Aorta (tissue), 5 donors: ENCODE results near the gene GAS6. TPM values are rescaled to one million over a fixed set of nuclear protein-coding genes. Genes with fewer than 3 reads are reported as not detected.

ENCODE experiments used
- ATAC-seq: fragments of 200-7000 bp; cut with Tn5 transposase; one replicate; pipeline ENCODE4 v1.9.1; 2022; ENCODE audit warnings: moderate library complexity; ENCODE audit not compliant: low FRiP score
- DNase-seq, 2 donors: peaks; one replicate each; pipeline ENCODE4 v3.0.0-alpha.2; 2020
- H3K27ac ChIP-seq, 2 donors: one replicate each; pipeline ENCODE4 v1.5.1; 2013; ENCODE audit warnings: low read length in 2 of 2, mild to moderate bottlenecking in 2 of 2, moderate library complexity in 2 of 2, control low read depth in 1 of 2, inconsistent platforms in 1 of 2, low read depth in 1 of 2
- H3K27me3 ChIP-seq, 2 donors: one replicate each; pipeline ENCODE4 v1.6.1; 2013; ENCODE audit warnings: control low read depth in 1 of 2, low read length in 1 of 2, mild to moderate bottlenecking in 1 of 2, moderate library complexity in 1 of 2; ENCODE audit not compliant: insufficient read depth in 2 of 2, control insufficient read depth in 1 of 2
- H3K36me3 ChIP-seq, 2 donors: one replicate each; pipeline ENCODE4 v1.6.1; 2013; ENCODE audit warnings: control low read depth in 1 of 2, low read length in 1 of 2, mild to moderate bottlenecking in 1 of 2; ENCODE audit not compliant: insufficient read depth in 2 of 2, control insufficient read depth in 1 of 2
- H3K4me1 ChIP-seq, 2 donors: one replicate each; pipeline ENCODE4 v1.6.1; 2013; ENCODE audit warnings: low read length in 2 of 2, control low read depth in 1 of 2, mild to moderate bottlenecking in 1 of 2, moderate library complexity in 1 of 2; ENCODE audit not compliant: insufficient read depth in 2 of 2, control insufficient read depth in 1 of 2
- H3K4me3 ChIP-seq, 2 donors: one replicate each; pipeline ENCODE4 v1.5.1; 2013; ENCODE audit warnings: low read length in 2 of 2, control low read depth in 1 of 2, mild to moderate bottlenecking in 1 of 2
- H3K9me3 ChIP-seq: one replicate; pipeline ENCODE4 v1.6.1; 2013; ENCODE audit warnings: mild to moderate bottlenecking, low read length; ENCODE audit not compliant: control insufficient read depth
- WGBS, 2 donors: extraction: QIAGEN DNeasy Blood & Tissue Kit; methylation state at CpG; one replicate each; pipeline ENCODE4 v1.1.7; 2013; 5-methylcytosine and 5-hydroxymethylcytosine counted together
- intact Hi-C, 2 donors: fragments of 100-400 bp; cut with DNase I; formaldehyde crosslinking; loops; one replicate each; pipeline versions ENCODE4 v1.14.2 to v1.15.0; 2022
- polyA plus RNA-seq, 2 donors: library from polyadenylated mRNA; stranded (reverse); fragments of 200-250 nt; gene quantifications; one replicate each; pipeline ENCODE4 v1.2.3, GENCODE V29; 2013
- total RNA-seq, 2 donors: library from RNA; stranded (reverse); fragmentation: NEBNext Ultra II Directional; extraction: Animal tissue kit (Norgen Biotek cat#: 25700); gene quantifications; one replicate each; pipeline ENCODE4 v1.2.1, GENCODE V29; 2021
- donor health status: healthy with polysubstance abuse.
- donor health status: Bipolar disorder and iron deficiency.
- donor health status: DM: no; HTN: no; CAD: no.
- donor health status: DM: no; HTN: no; CAD: no.
- donor health status: DM: yes; HTN: yes; CAD: no.

Gene GAS6
- total and polyA plus RNA-seq, 4 donors = 244 to 509 (median 333) TPM

GRCh38 chr13:113842336-113843062 lies 21.4 kb downstream of the GAS6 start:
- Histone ChIP-seq H3K4me3 (no peak overlapping the region), H3K4me1 (no peaks in the 10 kb centered on the region), H3K9me3 (no peaks in the 10 kb centered on the region), H3K27ac (no peak overlapping the region), H3K27me3 (no peaks in the 10 kb centered on the region), H3K36me3 (peaks cover 3 to 7% of the 10 kb centered on the region in 2 donors)
- DNase-seq (peak; percentile 42 to 71), ATAC-seq (no peak)
- intact Hi-C loops = no loop called here
- WGBS, 2 donors = 96% methylated on average over 29 of the region's 29 CpGs

- intact Hi-C loops = no loop called here
Observed at GRCh38 chr13:113841353-113841650, 22.6 kb downstream of the GAS6 start.

GRCh38 chr13:113840541-113841352 lies 23.1 kb downstream of the GAS6 start:
- Histone ChIP-seq H3K36me3 (peaks cover 3% of the 10 kb centered on the region in 2 donors), H3K27me3 (no peaks in the 10 kb centered on the region), H3K9me3 (no peaks in the 10 kb centered on the region), H3K4me3 (no peak overlapping the region), H3K27ac (peak overlapping the region in 1 of 2 donors; percentile 18), H3K4me1 (no peaks in the 10 kb centered on the region)
- peak in 1 of 2 donors; percentile 47 for DNase-seq
- intact Hi-C loops = no loop called here
- WGBS, 2 donors = 83 to 86% methylated on average over 29 to 35 of the region's 35 CpGs
- ATAC-seq = no peak

More at GRCh38 chr13:113841353-113841650, 22.6 kb downstream of the GAS6 start:
- no peaks in the 10 kb centered on the region for H3K27me3 ChIP-seq
- ATAC-seq = no peak
- no peaks in the 10 kb centered on the region for H3K9me3 ChIP-seq
- H3K4me1 ChIP-seq = no peaks in the 10 kb centered on the region
- H3K27ac ChIP-seq = no peak overlapping the region
- H3K4me3 ChIP-seq = no peak overlapping the region
- 89 to 93% methylated on average over 15 of the region's 15 CpGs for WGBS, 2 donors
- peaks cover 3 to 5% of the 10 kb centered on the region in 2 donors for H3K36me3 ChIP-seq
- DNase-seq = no peak

- H3K4me1 ChIP-seq = no peaks in the 10 kb centered on the region
Observed at GRCh38 chr13:113839536-113840204, 24.2 kb downstream of the GAS6 start.

GRCh38 chr13:113838711-113839201 lies 25.1 kb downstream of the GAS6 start:
- H3K9me3 ChIP-seq = no peaks in the 10 kb centered on the region
- peak in 1 of 2 donors; percentile 44 for DNase-seq
- WGBS, 2 donors = 48 to 52% methylated on average over 8 of the region's 8 CpGs
- intact Hi-C loops = no loop called here
- no peaks in the 10 kb centered on the region for H3K27me3 ChIP-seq
- no peak for ATAC-seq
- peaks cover 0 to 8% of the 10 kb centered on the region in 2 donors for H3K36me3 ChIP-seq
- H3K4me3 ChIP-seq = no peak overlapping the region
- H3K27ac ChIP-seq = peak overlapping the region in 1 of 2 donors; percentile 49
- H3K4me1 ChIP-seq = no peaks in the 10 kb centered on the region

More at GRCh38 chr13:113839536-113840204, 24.2 kb downstream of the GAS6 start:
- H3K27ac ChIP-seq = peak overlapping the region in 1 of 2 donors; percentile 4
- DNase-seq (peak in 1 of 2 donors; percentile 67), ATAC-seq (no peak)
- no peak overlapping the region for H3K4me3 ChIP-seq
- 65 to 69% methylated on average over 24 of the region's 24 CpGs for WGBS, 2 donors
- H3K36me3 ChIP-seq = peaks cover 3% of the 10 kb centered on the region in 2 donors
- intact Hi-C loops = no loop called here
- H3K9me3 ChIP-seq = no peaks in the 10 kb centered on the region
- no peaks in the 10 kb centered on the region for H3K27me3 ChIP-seq

- intact Hi-C loops = no loop called here
- DNase-seq = peak; percentile 97 to 98
- Histone ChIP-seq H3K4me3 (no peak overlapping the region), H3K4me1 (no peaks in the 10 kb centered on the region), H3K9me3 (no peaks in the 10 kb centered on the region), H3K27ac (peak overlapping the region; percentile 49 to 52), H3K36me3 (peaks cover 0 to 11% of the 10 kb centered on the region in 2 donors), H3K27me3 (no peaks in the 10 kb centered on the region)
- ATAC-seq = peak; percentile 94
- WGBS, 2 donors = 2 to 6% methylated on average over 16 of the region's 16 CpGs
Observed at GRCh38 chr13:113837560-113838355, 26.1 kb downstream of the GAS6 start.

- H3K9me3 ChIP-seq = no peaks in the 10 kb centered on the region
- peak in 1 of 2 donors; percentile 59 for DNase-seq
Observed at GRCh38 chr13:113836768-113837559, 26.9 kb downstream of the GAS6 start.

More at GRCh38 chr13:113836768-113837559, 26.9 kb downstream of the GAS6 start:
- 6 to 7% methylated on average over 19 of the region's 19 CpGs for WGBS, 2 donors
- Histone ChIP-seq H3K4me1 (no peaks in the 10 kb centered on the region), H3K27me3 (no peaks in the 10 kb centered on the region), H3K36me3 (peaks cover 0 to 15% of the 10 kb centered on the region in 2 donors), H3K27ac (peak overlapping the region; percentile 49 to 52), H3K4me3 (no peak overlapping the region)
- peak; percentile 61 for ATAC-seq
- intact Hi-C loops = no loop called here
